HCT116 (cell line): ENCODE data around the gene NF2.

Experiments used
- POLR2AphosphoS5 ChIP-seq: IDR thresholded peaks from 2 replicates; pipeline ENCODE4 v1.6.1; 2011; ENCODE audit warnings: mild to moderate bottlenecking, low read depth, low read length, moderate library complexity
- RAD21 ChIP-seq: IDR thresholded peaks from 2 replicates; pipeline ENCODE4 v1.6.1; 2012; ENCODE audit warnings: low read depth, mild to moderate bottlenecking
- SP1 ChIP-seq: IDR thresholded peaks from 2 replicates; pipeline ENCODE4 v1.6.1; 2012; ENCODE audit warnings: low read depth
- TF ChIP-seq, protein P1 (sequence below), 3 experiments: fragments of 200-600 bp in 1 of 3; sonication (generic) in 1 of 3; IDR thresholded peaks in 2 of 3; conservative IDR thresholded peaks in 1 of 3; 2 replicates each; pipeline ENCODE4 v1.5.1; 2012 to 2017; ENCODE audit warnings: low read depth in 2 of 3, low read length in 2 of 3, antibody characterized with exemption in 1 of 3, borderline replicate concordance in 1 of 3, control low read depth in 1 of 3, mild to moderate bottlenecking in 1 of 3, mixed read lengths in 1 of 3, mixed run types in 1 of 3, moderate library complexity in 1 of 3; ENCODE audit not compliant: insufficient read depth in 1 of 3

- TF ChIP-seq, protein P1, sequence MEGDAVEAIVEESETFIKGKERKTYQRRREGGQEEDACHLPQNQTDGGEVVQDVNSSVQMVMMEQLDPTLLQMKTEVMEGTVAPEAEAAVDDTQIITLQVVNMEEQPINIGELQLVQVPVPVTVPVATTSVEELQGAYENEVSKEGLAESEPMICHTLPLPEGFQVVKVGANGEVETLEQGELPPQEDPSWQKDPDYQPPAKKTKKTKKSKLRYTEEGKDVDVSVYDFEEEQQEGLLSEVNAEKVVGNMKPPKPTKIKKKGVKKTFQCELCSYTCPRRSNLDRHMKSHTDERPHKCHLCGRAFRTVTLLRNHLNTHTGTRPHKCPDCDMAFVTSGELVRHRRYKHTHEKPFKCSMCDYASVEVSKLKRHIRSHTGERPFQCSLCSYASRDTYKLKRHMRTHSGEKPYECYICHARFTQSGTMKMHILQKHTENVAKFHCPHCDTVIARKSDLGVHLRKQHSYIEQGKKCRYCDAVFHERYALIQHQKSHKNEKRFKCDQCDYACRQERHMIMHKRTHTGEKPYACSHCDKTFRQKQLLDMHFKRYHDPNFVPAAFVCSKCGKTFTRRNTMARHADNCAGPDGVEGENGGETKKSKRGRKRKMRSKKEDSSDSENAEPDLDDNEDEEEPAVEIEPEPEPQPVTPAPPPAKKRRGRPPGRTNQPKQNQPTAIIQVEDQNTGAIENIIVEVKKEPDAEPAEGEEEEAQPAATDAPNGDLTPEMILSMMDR (IDR thresholded peaks at IDR 0.05 in 2 of 3, conservative IDR thresholded peaks at IDR 0.05 in 1 of 3; ENCODE audit: borderline replicate concordance in 1 of 3, insufficient read depth in 1 of 3, low read depth in 2 of 3, low read length in 2 of 3), result no peak
- TF ChIP-seq SP1 (no peak), POLR2AphosphoS5 (no peak), RAD21 (no peak)
Measured at GRCh38 chr22:29700206-29700899, 96.9 kb downstream of the NF2 start.
